C4-2B (cell line): ENCODE data around the gene S1PR2.

Source experiments
- ZFX ChIP-seq: fragments of 450-650 bp; IDR thresholded peaks from 2 replicates; pipeline ENCODE4 v1.6.1; 2017
- TF ChIP-seq, protein P1 (sequence below): fragments of 450-650 bp; conservative IDR thresholded peaks from 2 replicates; pipeline ENCODE4 v1.5.1; 2017; ENCODE audit warnings: mild to moderate bottlenecking

DNA sequence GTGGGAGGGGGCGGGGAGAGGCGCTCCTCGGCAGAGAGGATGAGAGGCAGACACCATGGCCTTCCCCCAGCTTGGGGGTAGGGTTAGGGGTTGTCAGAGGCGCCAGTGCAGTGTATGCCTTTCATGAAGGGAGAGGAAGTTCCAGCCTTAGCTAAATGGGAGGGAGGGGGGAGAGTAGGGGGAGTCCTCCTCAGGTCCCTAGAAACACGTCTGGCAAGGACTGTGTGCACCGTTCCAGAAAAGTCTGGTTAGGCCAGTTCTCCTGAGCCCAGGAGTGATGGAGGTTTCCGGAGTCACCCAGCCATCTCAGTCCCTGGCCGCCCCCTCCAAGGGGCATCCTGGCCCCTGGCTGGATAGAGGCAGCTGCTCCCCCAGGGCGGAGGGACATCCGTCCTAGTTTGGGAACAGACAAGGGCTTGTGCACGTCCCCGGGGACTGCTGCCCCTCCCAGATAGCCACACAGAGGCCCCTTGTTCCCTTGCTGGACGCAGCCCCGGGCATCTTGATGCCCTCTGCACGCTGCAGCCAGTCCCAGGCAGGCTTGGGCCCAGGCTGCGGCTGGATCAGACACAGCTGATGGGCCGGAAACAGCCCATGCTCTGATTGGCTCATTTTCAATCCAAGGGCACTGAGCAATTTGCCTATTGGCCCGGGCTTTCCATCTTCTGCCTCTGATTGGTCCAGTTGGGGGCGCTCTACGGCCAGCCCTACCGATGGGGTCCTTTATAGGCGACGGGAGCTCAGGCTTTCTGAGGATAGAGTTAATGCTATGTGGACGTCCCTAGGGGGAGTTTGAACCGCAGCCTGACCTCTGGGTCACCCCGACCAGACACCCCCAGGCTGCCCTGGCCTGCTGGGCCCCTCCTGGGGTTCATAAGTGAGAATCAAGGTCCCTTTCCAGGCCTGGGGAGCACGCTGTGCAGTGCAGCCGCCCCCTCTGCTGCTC lies 3.8 kb downstream of the S1PR2 start:
- TF ChIP-seq, protein P1, sequence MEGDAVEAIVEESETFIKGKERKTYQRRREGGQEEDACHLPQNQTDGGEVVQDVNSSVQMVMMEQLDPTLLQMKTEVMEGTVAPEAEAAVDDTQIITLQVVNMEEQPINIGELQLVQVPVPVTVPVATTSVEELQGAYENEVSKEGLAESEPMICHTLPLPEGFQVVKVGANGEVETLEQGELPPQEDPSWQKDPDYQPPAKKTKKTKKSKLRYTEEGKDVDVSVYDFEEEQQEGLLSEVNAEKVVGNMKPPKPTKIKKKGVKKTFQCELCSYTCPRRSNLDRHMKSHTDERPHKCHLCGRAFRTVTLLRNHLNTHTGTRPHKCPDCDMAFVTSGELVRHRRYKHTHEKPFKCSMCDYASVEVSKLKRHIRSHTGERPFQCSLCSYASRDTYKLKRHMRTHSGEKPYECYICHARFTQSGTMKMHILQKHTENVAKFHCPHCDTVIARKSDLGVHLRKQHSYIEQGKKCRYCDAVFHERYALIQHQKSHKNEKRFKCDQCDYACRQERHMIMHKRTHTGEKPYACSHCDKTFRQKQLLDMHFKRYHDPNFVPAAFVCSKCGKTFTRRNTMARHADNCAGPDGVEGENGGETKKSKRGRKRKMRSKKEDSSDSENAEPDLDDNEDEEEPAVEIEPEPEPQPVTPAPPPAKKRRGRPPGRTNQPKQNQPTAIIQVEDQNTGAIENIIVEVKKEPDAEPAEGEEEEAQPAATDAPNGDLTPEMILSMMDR = no peak
- no peak for TF ChIP-seq ZFX
